Uterus (tissue), 2 donors: ENCODE data around the gene KLF13.

Experiments
- POLR2A ChIP-seq, 2 donors: fragments of 450-650 bp; IDR thresholded peaks; one replicate each; pipeline ENCODE4 v1.6.1; 2016; ENCODE audit warnings: antibody characterized with exemption in 2 of 2, mild to moderate bottlenecking in 1 of 2, moderate library complexity in 1 of 2
- TF ChIP-seq, protein P1 (sequence below), 4 experiments: fragments of 200-600 bp in 2 of 4; fragments of 450-650 bp in 2 of 4; sonication (generic) in 2 of 4; IDR thresholded peaks; one replicate each; pipeline ENCODE4 v1.5.1; 2016 to 2019; ENCODE audit warnings: antibody characterized with exemption in 4 of 4, mild to moderate bottlenecking in 2 of 4, moderate library complexity in 1 of 4

GRCh38 chr15:31407376-31407775 lies 80.7 kb downstream of the KLF13 start:
- TF ChIP-seq, protein P1, sequence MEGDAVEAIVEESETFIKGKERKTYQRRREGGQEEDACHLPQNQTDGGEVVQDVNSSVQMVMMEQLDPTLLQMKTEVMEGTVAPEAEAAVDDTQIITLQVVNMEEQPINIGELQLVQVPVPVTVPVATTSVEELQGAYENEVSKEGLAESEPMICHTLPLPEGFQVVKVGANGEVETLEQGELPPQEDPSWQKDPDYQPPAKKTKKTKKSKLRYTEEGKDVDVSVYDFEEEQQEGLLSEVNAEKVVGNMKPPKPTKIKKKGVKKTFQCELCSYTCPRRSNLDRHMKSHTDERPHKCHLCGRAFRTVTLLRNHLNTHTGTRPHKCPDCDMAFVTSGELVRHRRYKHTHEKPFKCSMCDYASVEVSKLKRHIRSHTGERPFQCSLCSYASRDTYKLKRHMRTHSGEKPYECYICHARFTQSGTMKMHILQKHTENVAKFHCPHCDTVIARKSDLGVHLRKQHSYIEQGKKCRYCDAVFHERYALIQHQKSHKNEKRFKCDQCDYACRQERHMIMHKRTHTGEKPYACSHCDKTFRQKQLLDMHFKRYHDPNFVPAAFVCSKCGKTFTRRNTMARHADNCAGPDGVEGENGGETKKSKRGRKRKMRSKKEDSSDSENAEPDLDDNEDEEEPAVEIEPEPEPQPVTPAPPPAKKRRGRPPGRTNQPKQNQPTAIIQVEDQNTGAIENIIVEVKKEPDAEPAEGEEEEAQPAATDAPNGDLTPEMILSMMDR (IDR thresholded peaks at IDR 0.05), result no peak
- no peak for TF ChIP-seq POLR2A (IDR thresholded peaks at IDR 0.05)
